ENCODE data around the gene SERPINA1.
"Not testable (repeated sequence)": the region's sequence is repeated elsewhere in the genome, so short reads cannot be mapped to it uniquely, and the experiment has no call there.

SERPINA1 gene

DNA sequence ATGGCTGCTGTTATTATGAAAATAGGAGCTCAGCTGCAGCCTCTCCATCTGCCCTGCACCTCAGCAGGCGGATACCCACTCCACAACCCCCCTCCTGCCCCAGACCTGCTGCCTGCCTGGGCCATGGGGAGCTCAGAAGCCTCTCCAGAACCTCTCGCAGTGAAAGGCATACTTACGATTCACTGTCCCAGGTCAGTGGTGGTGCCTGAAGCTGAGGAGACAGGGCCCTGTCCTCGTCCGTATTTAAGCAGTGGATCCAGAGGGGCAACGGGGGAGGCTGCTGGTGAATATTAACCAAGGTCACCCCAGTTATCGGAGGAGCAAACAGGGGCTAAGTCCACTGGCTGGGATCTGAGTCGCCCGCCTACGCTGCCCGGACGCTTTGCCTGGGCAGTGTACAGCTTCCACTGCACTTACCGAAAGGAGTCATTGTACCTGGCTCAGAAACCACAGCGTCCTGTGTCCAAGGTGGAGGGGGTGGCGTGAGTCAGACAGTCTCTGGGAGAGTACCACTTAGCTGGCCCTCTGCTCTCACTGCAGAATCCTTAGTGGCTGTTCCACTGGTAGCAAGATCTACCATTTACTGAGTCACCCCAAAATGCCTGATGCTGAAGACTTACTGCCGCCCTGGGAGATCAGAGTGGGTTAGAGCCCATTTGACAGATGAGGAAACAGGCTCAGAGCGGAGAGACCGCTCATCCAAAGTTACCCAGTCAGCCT is at the start of gene SERPINA1:
SERPINA1 (minus strand) TSS at position 219 of the 720 bp plus-strand sequence. CDS start 5,365 bp downstream, outside the sequence.
- H3K36me3 ChIP-seq (ENCODE audit: insufficient read depth, low read depth, low read length) = no peaks in the 10 kb centered on the region
- no peak within 1 kb of the TSS for H3K27ac ChIP-seq (ENCODE audit: low read length)
- no peaks in the 10 kb centered on the region for H3K27me3 ChIP-seq (ENCODE audit: insufficient read depth, low read length)
- H3K4me1 ChIP-seq (ENCODE audit: insufficient read depth, low read length) = no peaks in the 10 kb centered on the region
- no peaks in the 10 kb centered on the region for H3K9me3 ChIP-seq (ENCODE audit: insufficient read depth, low read depth, low read length)
- no peak within 1 kb of the TSS for H3K9ac ChIP-seq (ENCODE audit: low read depth, low read length)
- no peak within 1 kb of the TSS for H3K4me3 ChIP-seq (ENCODE audit: low read length)

DNA sequence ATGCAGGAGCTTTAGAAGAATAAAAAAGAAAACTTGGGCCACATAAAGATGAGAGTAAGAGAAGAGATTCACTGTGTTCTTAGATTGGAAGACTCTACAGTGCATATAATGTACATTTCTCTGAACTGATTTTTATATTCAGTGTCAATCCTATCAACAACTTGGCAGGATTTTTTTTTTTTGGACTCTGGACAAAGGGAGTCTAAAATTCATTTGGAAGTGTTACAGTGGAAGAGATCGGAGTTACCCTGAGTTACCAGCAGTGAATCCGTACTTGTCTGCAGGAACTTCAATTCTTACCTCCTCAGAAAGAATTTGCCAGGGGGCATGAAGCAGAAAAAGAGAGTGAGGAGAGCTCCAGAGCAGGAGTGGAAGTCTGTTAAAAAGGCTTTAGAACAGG is 40.2 kb upstream of the SERPINA1 start:
- no peak overlapping the region for H3K4me3 ChIP-seq (ENCODE audit: low read length)
- no peaks in the 10 kb centered on the region; the same call in 1 of the 2 replicates for H3K27me3 ChIP-seq (ENCODE audit: insufficient read depth, low read length)
- no peak overlapping the region for H3K9ac ChIP-seq (ENCODE audit: low read depth, low read length)
- no peaks in the 10 kb centered on the region for H3K36me3 ChIP-seq (ENCODE audit: insufficient read depth, low read depth, low read length)
- H3K4me1 ChIP-seq (ENCODE audit: insufficient read depth, low read length) = no peaks in the 10 kb centered on the region
- no peaks in the 10 kb centered on the region for H3K9me3 ChIP-seq (ENCODE audit: insufficient read depth, low read depth, low read length)
- no peak overlapping the region for H3K27ac ChIP-seq (ENCODE audit: low read length)

DNA sequence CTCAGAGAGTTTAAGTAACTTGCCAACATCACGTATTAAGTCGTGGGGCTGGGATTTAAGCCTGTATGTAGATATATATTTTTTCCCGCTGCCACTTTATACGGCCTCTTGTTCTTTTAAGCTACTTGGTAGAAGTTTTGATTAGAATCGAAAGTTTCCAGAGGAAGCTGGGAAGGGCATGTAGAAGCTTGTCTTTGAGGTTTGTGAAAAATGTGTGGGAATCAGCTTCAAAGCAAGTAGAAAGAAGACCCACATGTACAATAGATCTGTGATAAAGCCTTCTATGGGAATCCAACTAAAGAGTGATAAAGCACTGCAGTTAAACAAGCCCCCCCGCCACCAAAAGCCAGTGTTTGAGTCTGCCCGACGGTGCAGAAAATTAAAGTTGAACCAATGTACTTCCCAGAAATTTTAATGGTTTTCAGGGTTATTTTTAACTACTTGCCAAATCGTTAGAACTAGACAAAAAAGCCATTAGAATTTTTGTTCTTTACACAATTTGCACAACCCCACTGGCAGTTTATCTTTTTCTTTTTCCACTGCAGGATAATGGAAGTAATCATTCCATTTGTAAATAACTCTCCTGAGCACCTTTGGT is 38.7 kb upstream of the SERPINA1 start:
- Histone ChIP-seq H3K9me3 (ENCODE audit: insufficient read depth, low read depth, low read length) (no peaks in the 10 kb centered on the region), H3K4me1 (ENCODE audit: insufficient read depth, low read length) (no peaks in the 10 kb centered on the region), H3K27me3 (ENCODE audit: insufficient read depth, low read length) (no peaks in the 10 kb centered on the region; the same call in 1 of the 2 replicates), H3K36me3 (ENCODE audit: insufficient read depth, low read depth, low read length) (no peaks in the 10 kb centered on the region), H3K9ac (ENCODE audit: low read depth, low read length) (no peak overlapping the region), H3K4me3 (ENCODE audit: low read length) (no peak overlapping the region), H3K27ac (ENCODE audit: low read length) (no peak overlapping the region)

DNA sequence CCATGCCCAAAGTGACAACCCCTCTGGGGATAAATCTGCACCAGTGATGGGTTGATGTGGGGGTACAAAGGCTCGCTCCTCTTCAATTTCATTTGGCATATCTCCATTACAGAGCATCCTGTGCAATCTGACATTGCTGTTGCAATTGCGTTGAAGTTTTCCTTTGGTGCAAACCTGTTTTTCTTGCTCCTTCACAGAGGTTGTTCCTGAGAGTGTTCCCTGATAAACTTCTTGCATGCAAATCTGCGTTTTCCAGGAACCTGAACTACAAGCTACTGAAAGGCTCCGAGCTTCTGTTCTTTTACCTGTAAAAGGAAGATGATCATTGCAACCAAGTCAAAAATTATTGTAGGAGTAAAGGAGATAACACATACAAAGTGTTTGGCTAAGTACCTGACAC is 38.1 kb upstream of the SERPINA1 start:
- Histone ChIP-seq H3K4me3 (ENCODE audit: low read length) (no peak overlapping the region), H3K27ac (ENCODE audit: low read length) (no peak overlapping the region), H3K4me1 (ENCODE audit: insufficient read depth, low read length) (no peaks in the 10 kb centered on the region), H3K9ac (ENCODE audit: low read depth, low read length) (no peak overlapping the region), H3K9me3 (ENCODE audit: insufficient read depth, low read depth, low read length) (no peaks in the 10 kb centered on the region), H3K36me3 (ENCODE audit: insufficient read depth, low read depth, low read length) (no peaks in the 10 kb centered on the region), H3K27me3 (ENCODE audit: insufficient read depth, low read length) (no peaks in the 10 kb centered on the region; the same call in 1 of the 2 replicates)

DNA sequence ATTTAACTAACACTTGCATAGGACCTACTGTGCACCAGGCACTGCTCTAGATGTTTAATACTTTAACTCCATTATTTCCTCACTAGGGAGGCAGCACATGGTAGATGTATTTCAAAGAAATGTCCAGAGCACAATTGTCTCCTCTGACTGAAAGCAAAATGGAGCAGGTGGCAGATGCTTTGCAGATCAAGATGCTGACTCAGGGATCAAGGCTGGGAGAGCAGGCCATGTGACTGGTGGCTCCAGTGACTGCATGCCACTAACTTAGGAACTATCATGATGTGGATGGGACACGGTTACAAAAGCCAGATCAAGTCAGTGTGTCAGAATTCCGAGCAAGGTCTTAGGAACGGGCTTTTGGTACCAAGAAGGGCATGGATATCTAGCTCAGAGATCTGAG is 36.0 kb upstream of the SERPINA1 start:
- no peaks in the 10 kb centered on the region for H3K4me1 ChIP-seq (ENCODE audit: insufficient read depth, low read length)
- no peaks in the 10 kb centered on the region for H3K9me3 ChIP-seq (ENCODE audit: insufficient read depth, low read depth, low read length)
- H3K9ac ChIP-seq (ENCODE audit: low read depth, low read length) = no peak overlapping the region
- H3K4me3 ChIP-seq (ENCODE audit: low read length) = no peak overlapping the region
- no peak overlapping the region for H3K27ac ChIP-seq (ENCODE audit: low read length)
- no peaks in the 10 kb centered on the region for H3K36me3 ChIP-seq (ENCODE audit: insufficient read depth, low read depth, low read length)
- no peaks in the 10 kb centered on the region; the same call in 1 of the 2 replicates for H3K27me3 ChIP-seq (ENCODE audit: insufficient read depth, low read length)

DNA sequence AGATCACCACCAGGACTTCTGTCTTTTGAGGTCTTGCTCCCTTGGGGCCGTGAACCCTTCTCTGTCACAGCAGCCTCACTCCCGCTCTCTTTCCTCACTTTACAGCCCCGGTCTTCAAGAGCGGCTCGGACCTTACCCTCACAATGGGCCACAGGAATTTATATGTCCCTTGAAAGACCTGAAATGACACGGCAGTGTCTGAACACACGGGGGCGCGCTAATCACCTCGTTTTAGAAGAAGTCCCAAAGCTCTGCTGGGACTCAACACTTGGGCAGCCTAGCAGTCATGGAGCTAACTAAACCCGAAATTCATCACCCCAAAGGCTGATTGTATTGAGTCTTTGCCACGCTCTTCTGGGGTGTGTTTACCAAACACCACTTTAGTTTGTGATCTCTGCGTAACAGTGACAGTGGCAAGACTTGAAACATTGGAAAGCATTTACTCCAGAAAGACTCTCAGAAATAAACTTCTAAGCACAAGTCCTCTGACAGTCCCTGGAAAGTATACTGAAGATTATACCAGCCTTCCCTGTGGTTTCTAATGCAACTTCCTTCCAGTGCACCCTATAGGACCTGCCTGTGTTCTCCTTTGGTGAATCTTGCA is 35.2 kb upstream of the SERPINA1 start:
- no peaks in the 10 kb centered on the region for H3K4me1 ChIP-seq (ENCODE audit: insufficient read depth, low read length)
- H3K4me3 ChIP-seq (ENCODE audit: low read length) = no peak overlapping the region
- H3K9me3 ChIP-seq (ENCODE audit: insufficient read depth, low read depth, low read length) = no peaks in the 10 kb centered on the region
- H3K9ac ChIP-seq (ENCODE audit: low read depth, low read length) = no peak overlapping the region
- H3K27ac ChIP-seq (ENCODE audit: low read length) = no peak overlapping the region
- no peaks in the 10 kb centered on the region for H3K36me3 ChIP-seq (ENCODE audit: insufficient read depth, low read depth, low read length)
- H3K27me3 ChIP-seq (ENCODE audit: insufficient read depth, low read length) = no peaks in the 10 kb centered on the region; the same call in 1 of the 2 replicates

DNA sequence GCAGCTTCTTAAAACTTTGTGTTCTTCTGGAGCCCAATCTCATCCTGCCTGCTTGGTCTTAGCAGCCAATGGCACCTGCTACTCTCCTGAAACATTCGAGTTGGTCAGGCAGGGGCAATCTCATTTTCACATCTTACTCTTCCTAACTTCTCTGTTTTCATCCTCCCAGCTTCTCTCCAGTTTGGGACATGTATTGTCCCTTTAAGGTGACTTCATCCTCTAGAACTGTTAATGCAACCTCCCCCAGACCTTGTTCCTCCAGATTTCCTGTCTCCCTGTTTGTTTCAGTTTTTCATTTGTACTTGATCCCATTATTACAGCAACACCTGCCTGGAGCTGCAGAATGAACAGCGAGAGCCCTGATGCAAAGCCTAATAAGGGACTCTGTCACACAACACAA is 32.9 kb upstream of the SERPINA1 start:
- H3K36me3 ChIP-seq (ENCODE audit: insufficient read depth, low read depth, low read length) = no peaks in the 10 kb centered on the region
- H3K4me3 ChIP-seq (ENCODE audit: low read length) = no peak overlapping the region
- H3K4me1 ChIP-seq (ENCODE audit: insufficient read depth, low read length) = no peaks in the 10 kb centered on the region
- H3K9ac ChIP-seq (ENCODE audit: low read depth, low read length) = no peak overlapping the region
- H3K9me3 ChIP-seq (ENCODE audit: insufficient read depth, low read depth, low read length) = no peaks in the 10 kb centered on the region
- no peak overlapping the region for H3K27ac ChIP-seq (ENCODE audit: low read length)
- H3K27me3 ChIP-seq (ENCODE audit: insufficient read depth, low read length) = no peaks in the 10 kb centered on the region; the same call in 1 of the 2 replicates

DNA sequence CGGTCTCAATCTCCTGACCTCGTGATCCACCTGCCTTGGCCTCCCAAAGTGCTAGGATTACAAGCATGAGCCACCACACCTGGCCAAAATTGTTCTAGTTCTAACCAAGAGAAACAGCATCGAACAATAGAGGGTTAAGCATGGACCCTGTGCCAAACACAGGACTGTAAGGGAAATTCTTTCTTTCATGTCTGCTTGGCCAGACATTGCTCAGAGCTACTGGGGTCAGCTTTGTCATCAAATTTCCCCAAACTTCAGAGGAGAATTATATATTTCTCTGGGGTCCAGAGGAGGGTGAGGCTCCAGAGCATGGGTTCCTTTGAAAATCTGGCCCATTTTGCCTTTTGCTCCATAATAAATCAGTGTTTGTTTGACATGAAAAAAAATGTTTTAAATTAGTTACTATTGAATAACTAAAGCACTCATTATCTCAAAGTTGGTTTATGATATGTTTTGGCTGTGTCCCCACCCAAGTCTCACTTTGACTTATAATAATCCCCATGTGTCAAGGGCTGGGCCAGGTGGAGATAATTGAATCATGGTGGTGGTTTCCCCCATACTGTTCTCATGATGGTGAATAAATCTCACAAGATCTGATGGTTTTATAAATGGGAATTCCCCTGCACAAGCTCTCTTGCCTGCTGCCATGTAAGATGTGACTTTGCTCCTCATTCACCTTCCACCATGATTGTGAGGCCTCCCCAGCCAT is 29.2 kb upstream of the SERPINA1 start:
- H3K4me3 ChIP-seq (ENCODE audit: low read length); H3K4me1 ChIP-seq (ENCODE audit: insufficient read depth, low read length); H3K27ac ChIP-seq (ENCODE audit: low read length); H3K9me3 ChIP-seq (ENCODE audit: insufficient read depth, low read depth, low read length); H3K9ac ChIP-seq (ENCODE audit: low read depth, low read length); H3K27me3 ChIP-seq (ENCODE audit: insufficient read depth, low read length); H3K36me3 ChIP-seq (ENCODE audit: insufficient read depth, low read depth, low read length): not testable (repeated sequence)

DNA sequence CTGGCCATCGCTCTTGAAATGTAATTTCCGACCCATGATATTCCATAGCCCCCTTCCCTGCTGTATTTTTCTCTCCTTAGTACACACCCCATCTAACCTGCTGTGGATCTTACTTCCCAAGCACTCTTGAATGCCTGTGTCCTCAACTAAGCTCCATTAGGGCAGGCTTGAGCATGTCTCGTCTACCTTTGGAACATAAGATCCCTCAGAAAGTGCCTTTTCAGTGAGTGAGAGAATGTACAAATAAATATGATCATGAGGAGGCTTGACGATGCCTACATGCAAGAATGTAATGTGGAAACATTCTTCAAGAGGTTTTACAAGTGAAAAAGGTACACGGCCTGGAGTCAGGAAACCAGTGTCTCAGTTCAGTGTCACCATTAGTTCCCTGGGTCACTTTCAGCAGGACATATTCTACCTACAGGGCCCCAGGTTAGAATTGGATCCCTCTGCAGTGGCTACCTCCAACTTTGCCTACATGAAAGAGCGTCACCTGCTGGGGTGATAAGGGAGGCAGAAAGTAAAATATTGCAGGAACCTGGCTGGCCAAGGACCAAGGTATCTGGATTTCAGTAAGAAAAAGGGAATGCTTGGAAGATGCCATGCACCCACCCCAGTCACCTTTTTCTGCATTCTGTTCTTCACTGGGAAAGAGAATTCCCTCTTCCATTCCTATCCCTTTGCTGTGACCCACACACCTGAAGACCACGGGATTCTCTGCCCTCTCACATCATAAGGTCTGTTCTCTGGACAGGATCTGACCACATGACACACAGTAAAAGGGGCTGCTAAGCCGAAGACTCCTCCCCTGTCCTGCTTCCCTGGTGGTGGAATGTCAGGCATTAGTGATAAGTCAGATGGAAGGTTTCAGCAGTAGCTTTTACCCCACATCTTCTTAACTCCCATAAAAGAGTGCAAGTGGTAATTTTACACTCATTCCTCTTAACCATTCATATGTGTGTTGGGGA is 24.6 kb upstream of the SERPINA1 start:
- Histone ChIP-seq H3K4me1 (ENCODE audit: insufficient read depth, low read length) (peaks cover 10% of the 10 kb centered on the region), H3K9ac (ENCODE audit: low read depth, low read length) (no peak overlapping the region), H3K4me3 (ENCODE audit: low read length) (no peak overlapping the region), H3K27ac (ENCODE audit: low read length) (no peak overlapping the region), H3K27me3 (ENCODE audit: insufficient read depth, low read length) (no peaks in the 10 kb centered on the region), H3K9me3 (ENCODE audit: insufficient read depth, low read depth, low read length) (no peaks in the 10 kb centered on the region), H3K36me3 (ENCODE audit: insufficient read depth, low read depth, low read length) (no peaks in the 10 kb centered on the region)

DNA sequence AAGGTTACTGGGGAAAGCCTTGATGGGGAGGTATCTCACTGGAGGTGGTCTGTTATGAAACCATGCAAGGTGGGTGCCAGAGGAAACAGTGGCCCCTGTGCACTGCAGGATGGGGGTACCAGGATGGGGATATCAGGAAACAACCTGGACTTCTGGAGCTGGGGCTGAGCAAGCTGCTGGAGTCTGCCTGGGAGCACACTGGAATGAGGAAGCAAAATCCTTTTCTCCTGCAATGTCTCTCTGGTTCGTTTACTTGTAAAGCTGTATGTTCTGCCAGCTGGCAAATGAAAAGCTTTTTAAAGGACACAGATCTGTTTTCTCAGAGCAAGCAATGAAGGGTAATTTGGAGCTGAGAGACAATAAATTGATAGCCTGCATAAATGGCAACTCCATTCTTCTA is 23.2 kb upstream of the SERPINA1 start:
- Histone ChIP-seq H3K4me3 (ENCODE audit: low read length) (no peak overlapping the region), H3K36me3 (ENCODE audit: insufficient read depth, low read depth, low read length) (no peaks in the 10 kb centered on the region), H3K9me3 (ENCODE audit: insufficient read depth, low read depth, low read length) (no peaks in the 10 kb centered on the region), H3K27ac (ENCODE audit: low read length) (no peak overlapping the region), H3K4me1 (ENCODE audit: insufficient read depth, low read length) (peaks cover 16% of the 10 kb centered on the region), H3K27me3 (ENCODE audit: insufficient read depth, low read length) (no peaks in the 10 kb centered on the region), H3K9ac (ENCODE audit: low read depth, low read length) (no peak overlapping the region)

DNA sequence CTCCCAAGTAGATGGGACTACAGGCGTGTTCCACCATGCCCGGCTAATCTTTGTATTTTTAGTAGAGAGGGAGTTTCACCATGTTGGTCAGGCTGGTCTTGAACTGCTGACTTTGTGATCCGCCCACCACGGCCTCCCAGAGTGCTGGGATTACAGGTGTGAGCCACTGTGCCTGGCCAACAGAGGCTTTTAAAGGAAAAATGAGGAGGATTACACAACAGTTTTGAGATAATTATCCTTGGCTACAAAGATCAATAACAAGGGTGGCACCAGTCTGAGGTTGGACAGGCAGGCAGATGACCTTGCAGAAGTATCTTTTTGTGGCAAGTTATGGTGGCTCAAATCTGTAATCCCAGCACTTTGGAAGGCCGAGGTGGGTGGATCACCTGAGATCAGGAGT is 21.0 kb upstream of the SERPINA1 start:
- not testable (repeated sequence) for H3K27me3 ChIP-seq (ENCODE audit: insufficient read depth, low read length); H3K9ac ChIP-seq (ENCODE audit: low read depth, low read length); H3K4me3 ChIP-seq (ENCODE audit: low read length); H3K36me3 ChIP-seq (ENCODE audit: insufficient read depth, low read depth, low read length); H3K27ac ChIP-seq (ENCODE audit: low read length)
- peaks cover 16% of the 10 kb centered on the region for H3K4me1 ChIP-seq (ENCODE audit: insufficient read depth, low read length)
- H3K9me3 ChIP-seq (ENCODE audit: insufficient read depth, low read depth, low read length) = peaks cover 12% of the 10 kb centered on the region; the same call in 1 of the 2 replicates
